Mesenchymal stem cell (in vitro differentiated cells and primary cell): ENCODE results near the gene EVI5.

ENCODE experiments used
- DNase-seq: peaks from one replicate; pipeline ENCODE4 v3.0.0-alpha.2; 2013
- H2AFZ ChIP-seq: one replicate; pipeline ENCODE4 v1.6.1; 2013; ENCODE audit warnings: low read depth, mild to moderate bottlenecking, control low read depth, inconsistent platforms, low read length, moderate library complexity
- H2AK5ac ChIP-seq: 2 replicates; pipeline ENCODE4 v1.6.1; 2013; ENCODE audit warnings: low read length, moderate library complexity, mild to moderate bottlenecking, inconsistent platforms; ENCODE audit not compliant: severe bottlenecking
- H2BK120ac ChIP-seq: one replicate; pipeline ENCODE4 v1.6.1; 2013; ENCODE audit warnings: low read depth, mild to moderate bottlenecking, inconsistent platforms, low read length, moderate library complexity
- H2BK12ac ChIP-seq, 2 experiments: one replicate each; pipeline ENCODE4 v1.6.1; 2013; ENCODE audit warnings: inconsistent platforms in 2 of 2, low read length in 2 of 2, mild to moderate bottlenecking in 2 of 2, moderate library complexity in 2 of 2, control low read depth in 1 of 2
- H2BK15ac ChIP-seq: one replicate; pipeline ENCODE4 v1.6.1; 2013; ENCODE audit warnings: mild to moderate bottlenecking, low read depth, inconsistent platforms; ENCODE audit not compliant: poor library complexity, severe bottlenecking
- H2BK5ac ChIP-seq: 2 replicates; pipeline ENCODE4 v1.6.1; 2013; ENCODE audit warnings: low read depth, mild to moderate bottlenecking, low read length, control low read depth, inconsistent platforms; ENCODE audit not compliant: poor library complexity, severe bottlenecking
- H3K14ac ChIP-seq, 2 experiments: one replicate each; pipeline ENCODE4 v1.6.1; 2013; ENCODE audit warnings: inconsistent platforms in 2 of 2, low read length in 2 of 2, control low read depth in 1 of 2, mild to moderate bottlenecking in 1 of 2, moderate library complexity in 1 of 2
- H3K18ac ChIP-seq, 2 experiments: one replicate each; pipeline ENCODE4 v1.6.1; 2013; ENCODE audit warnings: inconsistent platforms in 2 of 2, low read length in 2 of 2, control low read depth in 1 of 2, low read depth in 1 of 2, mild to moderate bottlenecking in 1 of 2
- H3K23ac ChIP-seq, 2 experiments: one replicate each; pipeline ENCODE4 v1.6.1; 2013; ENCODE audit warnings: inconsistent platforms in 2 of 2, low read length in 2 of 2, mild to moderate bottlenecking in 2 of 2, moderate library complexity in 2 of 2, control low read depth in 1 of 2
- H3K27ac ChIP-seq: 2 replicates; pipeline ENCODE4 v1.5.1; 2013; ENCODE audit warnings: mild to moderate bottlenecking, moderate library complexity, low read length, control low read depth, inconsistent platforms; ENCODE audit not compliant: poor library complexity, severe bottlenecking
- H3K27me3 ChIP-seq, 2 experiments: 2 replicates each; pipeline versions ENCODE4 v1.6.1 to v1.7.0; 2013; ENCODE audit warnings: low read length in 2 of 2, mild to moderate bottlenecking in 2 of 2, moderate library complexity in 2 of 2, control low read depth in 1 of 2, inconsistent platforms in 1 of 2; ENCODE audit not compliant: control insufficient read depth in 1 of 2, insufficient read depth in 1 of 2
- H3K36me3 ChIP-seq, 2 experiments: 2 replicates each; pipeline versions ENCODE4 v1.6.1 to v1.7.0; 2013; ENCODE audit warnings: low read length in 2 of 2, control low read depth in 1 of 2, inconsistent platforms in 1 of 2, low read depth in 1 of 2, mild to moderate bottlenecking in 1 of 2; ENCODE audit not compliant: insufficient read depth in 2 of 2, control insufficient read depth in 1 of 2
- H3K4ac ChIP-seq, 2 experiments: one replicate each; pipeline ENCODE4 v1.6.1; 2013; ENCODE audit warnings: inconsistent platforms in 2 of 2, low read length in 2 of 2, mild to moderate bottlenecking in 2 of 2, moderate library complexity in 2 of 2, control low read depth in 1 of 2, low read depth in 1 of 2
- H3K4me1 ChIP-seq: 2 replicates; pipeline ENCODE4 v1.6.1; 2013; ENCODE audit warnings: low read depth, low read length, control low read depth; ENCODE audit not compliant: control insufficient read depth, insufficient read depth
- H3K4me2 ChIP-seq: 2 replicates; pipeline ENCODE4 v1.6.1; 2013; ENCODE audit warnings: low read length, mild to moderate bottlenecking, inconsistent platforms; ENCODE audit not compliant: poor library complexity, severe bottlenecking
- H3K4me3 ChIP-seq, 2 experiments: 2 replicates each; pipeline versions ENCODE4 v1.5.1 to v1.7.0; 2013; ENCODE audit warnings: low read length in 2 of 2, mild to moderate bottlenecking in 2 of 2, control low read depth in 1 of 2, low read depth in 1 of 2; ENCODE audit not compliant: insufficient read depth in 1 of 2
- H3K79me1 ChIP-seq: replicated peaks from 2 replicates; pipeline ENCODE4 v1.6.1; 2013; ENCODE audit warnings: mild to moderate bottlenecking, control low read depth, low read length, inconsistent platforms; ENCODE audit not compliant: poor library complexity, severe bottlenecking
- H3K9ac ChIP-seq: 2 replicates; pipeline ENCODE4 v1.7.0; 2013; ENCODE audit warnings: mild to moderate bottlenecking, low read length, moderate library complexity
- H3K9me3 ChIP-seq: 2 replicates; pipeline ENCODE4 v1.7.0; 2013; ENCODE audit warnings: mild to moderate bottlenecking, low read length; ENCODE audit not compliant: control insufficient read depth
- H4K8ac ChIP-seq: one replicate; pipeline ENCODE4 v1.6.1; 2013; ENCODE audit warnings: inconsistent platforms, mild to moderate bottlenecking, low read length, moderate library complexity
- H4K91ac ChIP-seq: one replicate; pipeline ENCODE4 v1.6.1; 2013; ENCODE audit warnings: mild to moderate bottlenecking, low read length, inconsistent platforms
- WGBS: methylation state at CpG from one replicate; pipeline ENCODE4 v1.1.7; 2013; ENCODE audit warnings: mixed read lengths; 5-methylcytosine and 5-hydroxymethylcytosine counted together

The EVI5 gene

DNA sequence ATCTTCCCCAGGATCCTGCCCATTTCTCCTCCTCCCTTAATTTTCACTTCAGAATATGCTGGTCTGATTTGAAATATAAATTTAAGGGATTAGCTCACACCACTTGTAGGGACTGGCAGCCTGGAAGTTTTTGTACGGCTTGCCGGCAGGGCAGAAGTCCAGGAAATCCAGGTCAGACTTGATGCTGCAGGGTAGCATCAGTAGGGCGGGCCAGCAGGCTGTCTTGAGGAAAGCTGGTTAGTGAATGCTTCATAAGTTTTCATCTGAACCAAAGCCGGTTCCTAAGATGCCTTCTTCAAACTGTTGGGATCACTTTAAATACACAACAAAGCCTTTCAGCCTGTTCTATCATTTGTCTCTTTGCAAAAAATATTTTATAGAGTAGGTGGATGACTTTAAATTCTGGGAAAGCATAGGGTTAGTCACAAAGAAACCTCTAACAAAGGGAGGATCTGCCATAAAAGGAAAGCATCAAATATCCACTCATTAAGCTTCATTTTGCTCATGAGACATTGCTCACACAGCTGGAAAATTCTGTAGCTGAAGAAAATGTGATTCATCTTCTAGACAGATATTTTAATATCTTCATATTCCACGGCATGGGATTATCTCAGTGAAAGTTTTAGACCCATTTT is 207.5 kb downstream of the EVI5 start:
- no peak overlapping the region for H3K4ac ChIP-seq
- H3K23ac ChIP-seq, result no peak overlapping the region
- WGBS, result 100% methylated on average over 3 of the region's 5 CpGs
- H2AFZ ChIP-seq, result no peak overlapping the region
- H2BK120ac ChIP-seq, result no peak overlapping the region
- peaks cover 1% of the 10 kb centered on the region for H3K79me1 ChIP-seq
- H4K91ac ChIP-seq, result no peak overlapping the region
- no peak overlapping the region for H3K14ac ChIP-seq
- H3K4me2 ChIP-seq, result no peak overlapping the region
- no peaks in the 10 kb centered on the region for H3K9me3 ChIP-seq
- H2BK5ac ChIP-seq, result no peak overlapping the region
- H3K4me3 ChIP-seq, result no peak overlapping the region
- H3K27me3 ChIP-seq, result no peaks in the 10 kb centered on the region
- DNase-seq, result no peak
- H3K4me1 ChIP-seq, result no peaks in the 10 kb centered on the region
- peaks cover 0 to 6% of the 10 kb centered on the region in 2 experiments for H3K36me3 ChIP-seq
- H2AK5ac ChIP-seq, result no peak overlapping the region
- no peak overlapping the region for H4K8ac ChIP-seq
- H2BK12ac ChIP-seq, result no peak overlapping the region
- no peak overlapping the region for H2BK15ac ChIP-seq
- H3K18ac ChIP-seq, result no peak overlapping the region
- H3K27ac ChIP-seq, result no peak overlapping the region
- peak overlapping the region; percentile 65 for H3K9ac ChIP-seq

DNA sequence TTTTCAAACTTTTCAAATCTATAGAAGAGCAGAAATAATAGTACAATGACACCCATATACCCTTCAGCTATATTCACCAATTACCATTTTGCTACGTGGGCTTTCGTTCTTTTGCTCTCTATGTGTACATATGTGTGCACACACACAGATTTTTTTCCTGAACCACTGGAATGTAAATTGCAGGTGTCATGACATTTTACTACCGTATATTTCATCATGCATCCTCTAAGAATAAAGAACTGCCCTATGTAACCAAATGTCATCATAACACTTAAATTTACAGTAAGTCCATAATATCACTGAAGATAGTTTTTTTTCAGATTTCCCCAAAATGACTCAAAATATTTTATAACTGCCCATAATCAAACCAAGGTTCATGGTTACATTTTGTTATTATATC is 209.8 kb downstream of the EVI5 start:
- H2AK5ac ChIP-seq, result no peak overlapping the region

GRCh38 chr1:92572520-92572919 is 212.4 kb downstream of the EVI5 start:
- peaks cover 0 to 6% of the 10 kb centered on the region in 2 experiments for H3K36me3 ChIP-seq
- H3K4me2 ChIP-seq, result no peak overlapping the region
- no peak overlapping the region for H3K23ac ChIP-seq
- no peak overlapping the region for H3K9ac ChIP-seq
- no peak overlapping the region for H4K91ac ChIP-seq
- H2BK5ac ChIP-seq, result no peak overlapping the region
- H2BK15ac ChIP-seq, result no peak overlapping the region
- no peak overlapping the region for H2AK5ac ChIP-seq
- no peaks in the 10 kb centered on the region for H3K27me3 ChIP-seq
- no peaks in the 10 kb centered on the region for H3K79me1 ChIP-seq
- no peaks in the 10 kb centered on the region for H3K9me3 ChIP-seq
- H3K27ac ChIP-seq, result no peak overlapping the region
- H3K4ac ChIP-seq, result no peak overlapping the region
- no peak overlapping the region for H3K4me3 ChIP-seq
- no peak overlapping the region for H2AFZ ChIP-seq
- no peak overlapping the region for H3K14ac ChIP-seq
- no peak overlapping the region for H2BK120ac ChIP-seq
- no peak overlapping the region for H4K8ac ChIP-seq
- no peak overlapping the region for H2BK12ac ChIP-seq
- no peak for DNase-seq
- no CpG with 5 or more reads among the region's 2 CpGs for WGBS
- no peak overlapping the region for H3K18ac ChIP-seq
- H3K4me1 ChIP-seq, result no peaks in the 10 kb centered on the region

More for the DNA sequence above, 209.8 kb downstream of the EVI5 start:
- no peak for DNase-seq
- Histone ChIP-seq H4K91ac (no peak overlapping the region), H3K18ac (no peak overlapping the region), H2BK15ac (no peak overlapping the region), H3K23ac (no peak overlapping the region), H2BK12ac (no peak overlapping the region), H2BK5ac (no peak overlapping the region), H3K79me1 (no peaks in the 10 kb centered on the region), H3K4me3 (no peak overlapping the region), H3K4me2 (no peak overlapping the region), H3K9me3 (no peaks in the 10 kb centered on the region), H3K36me3 (peaks cover 0 to 6% of the 10 kb centered on the region in 2 experiments), H2BK120ac (no peak overlapping the region), H4K8ac (no peak overlapping the region), H3K4me1 (no peaks in the 10 kb centered on the region), H3K9ac (no peak overlapping the region), H3K14ac (no peak overlapping the region), H2AFZ (no peak overlapping the region), H3K27me3 (no peaks in the 10 kb centered on the region), H3K4ac (no peak overlapping the region), H3K27ac (no peak overlapping the region)
- WGBS, result 100% methylated on average over 3 of the region's 3 CpGs

DNA sequence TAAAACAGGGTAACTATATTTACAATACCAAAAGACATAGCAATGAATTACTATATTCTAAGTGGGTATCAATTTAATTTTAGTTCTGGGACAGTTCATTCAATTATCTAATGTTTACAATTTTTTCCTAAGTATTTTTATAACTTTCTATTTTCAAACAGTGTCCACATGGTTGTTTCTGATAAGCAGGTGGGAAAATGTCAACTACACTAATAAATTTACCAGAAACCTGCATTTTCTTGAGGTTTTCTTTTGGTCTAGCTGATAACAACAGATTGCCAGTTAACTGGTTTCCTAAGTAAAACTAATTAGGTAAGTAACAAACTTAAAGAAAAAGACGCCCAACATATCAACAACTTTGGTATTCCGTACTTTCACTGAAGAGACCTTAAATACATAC is 213.3 kb downstream of the EVI5 start:
- Histone ChIP-seq H4K91ac (no peak overlapping the region), H4K8ac (no peak overlapping the region), H3K9me3 (no peaks in the 10 kb centered on the region), H3K36me3 (peaks cover 0 to 6% of the 10 kb centered on the region in 2 experiments), H3K4me3 (no peak overlapping the region), H2BK5ac (no peak overlapping the region), H3K14ac (no peak overlapping the region), H2AK5ac (no peak overlapping the region), H3K23ac (no peak overlapping the region), H2BK12ac (no peak overlapping the region), H2BK120ac (no peak overlapping the region), H3K4ac (no peak overlapping the region), H3K9ac (no peak overlapping the region), H3K18ac (no peak overlapping the region), H2BK15ac (no peak overlapping the region), H3K27ac (no peak overlapping the region), H2AFZ (no peak overlapping the region), H3K79me1 (no peaks in the 10 kb centered on the region), H3K4me1 (no peaks in the 10 kb centered on the region), H3K27me3 (no peaks in the 10 kb centered on the region), H3K4me2 (no peak overlapping the region)
- DNase-seq, result no peak
- WGBS, result no CpG with 5 or more reads among the region's 2 CpGs
